NCI-H748 treated with DMSO at 0.1 percent for 48 hours (cell line): ENCODE measurements around the gene TFAP2E.
"Not testable (repeated sequence)": the region's sequence is repeated elsewhere in the genome, so short reads cannot be mapped to it uniquely, and the experiment has no call there.

Experiments
- DNase-seq: peaks from one replicate; lab custom pipeline; 2025; lab: John Stamatoyannopoulos, UW

Gene TFAP2E

DNA sequence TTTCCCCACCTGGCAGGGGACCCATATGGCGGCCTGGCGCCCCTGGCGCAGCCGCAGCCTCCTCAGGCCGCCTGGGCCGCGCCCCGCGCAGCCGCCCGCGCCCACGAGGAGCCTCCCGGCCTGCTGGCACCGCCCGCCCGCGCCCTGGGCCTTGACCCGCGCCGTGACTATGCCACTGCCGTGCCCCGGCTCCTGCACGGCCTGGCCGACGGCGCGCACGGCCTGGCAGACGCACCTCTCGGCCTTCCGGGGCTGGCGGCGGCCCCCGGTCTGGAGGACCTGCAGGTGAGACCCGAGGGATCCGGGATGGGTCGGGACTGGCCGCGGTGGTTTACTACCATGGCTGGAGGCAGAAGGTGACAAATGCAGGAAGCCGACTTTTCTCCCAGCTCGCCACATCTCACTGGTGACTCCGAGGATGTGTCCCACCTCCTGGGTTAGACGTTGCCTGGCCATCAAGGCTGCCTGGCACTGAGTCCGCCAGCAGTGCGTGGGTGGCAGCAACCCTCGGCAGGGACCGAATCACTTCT lies 1.1 kb downstream of the TFAP2E start:
- DNase-seq: no peak

GRCh38 chr1:35574655-35575415 lies 1.7 kb downstream of the TFAP2E start:
- no peak for DNase-seq

DNA sequence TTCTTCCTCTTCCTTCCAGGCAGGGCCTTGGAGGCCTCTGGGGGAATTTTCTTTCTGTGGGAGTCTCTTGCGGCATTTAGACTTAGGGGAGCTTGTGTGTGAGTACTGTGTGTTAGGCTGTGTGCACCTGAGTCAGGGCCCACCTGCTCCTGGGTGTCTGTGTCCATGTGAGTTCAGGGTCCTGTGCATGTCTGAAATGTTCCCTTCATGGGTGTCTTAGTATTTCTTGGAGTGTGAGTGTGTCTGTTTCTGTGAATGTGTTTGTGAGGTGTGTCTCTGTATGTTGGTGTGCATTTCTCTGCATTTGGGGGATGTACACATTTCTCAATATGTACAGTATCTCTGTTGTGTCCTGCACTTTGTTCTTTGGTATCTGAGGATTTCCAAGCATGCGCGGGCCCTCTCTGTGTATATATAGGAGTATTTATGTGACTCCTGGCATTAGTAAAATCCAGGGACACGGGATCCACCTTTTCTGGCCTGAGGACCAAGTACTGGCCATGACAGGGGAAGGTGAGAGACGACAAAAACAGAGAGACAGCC lies 2.4 kb downstream of the TFAP2E start:
- DNase-seq: no peak

DNA sequence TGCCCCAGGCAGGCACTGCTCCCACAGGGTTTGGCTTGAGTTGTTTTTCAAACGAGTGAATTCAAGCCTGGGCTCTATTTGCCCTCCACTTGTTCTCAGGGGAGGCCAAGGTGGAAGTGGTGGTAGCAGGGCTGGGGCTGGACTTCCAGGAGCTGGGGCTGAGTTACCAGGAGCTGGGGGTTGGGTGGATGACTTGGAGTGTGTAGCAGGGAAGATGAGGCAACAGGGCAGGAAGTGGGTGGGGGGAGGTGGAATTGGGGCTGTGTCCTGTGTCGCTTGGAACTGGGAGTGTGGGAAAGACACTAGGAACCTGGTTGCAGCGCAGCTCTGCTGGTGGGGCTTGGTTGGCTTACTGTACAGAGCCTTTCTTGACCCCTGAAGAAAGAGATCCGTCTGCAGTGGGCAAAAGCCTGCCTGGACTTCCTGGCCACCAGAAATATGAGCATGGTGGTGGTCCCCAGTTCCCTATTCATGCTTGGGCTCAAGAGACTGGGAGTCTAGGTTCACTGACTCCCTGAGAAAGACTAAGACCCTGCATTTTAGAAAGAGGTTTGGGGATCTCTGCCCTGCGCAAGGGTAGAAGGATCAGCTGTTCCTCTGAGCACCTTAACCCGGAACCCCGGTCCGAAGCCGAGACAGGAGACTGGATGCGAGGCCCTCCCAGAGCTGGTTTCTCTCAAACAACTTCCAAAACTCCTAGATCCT lies 3.1 kb downstream of the TFAP2E start:
- no peak for DNase-seq

DNA sequence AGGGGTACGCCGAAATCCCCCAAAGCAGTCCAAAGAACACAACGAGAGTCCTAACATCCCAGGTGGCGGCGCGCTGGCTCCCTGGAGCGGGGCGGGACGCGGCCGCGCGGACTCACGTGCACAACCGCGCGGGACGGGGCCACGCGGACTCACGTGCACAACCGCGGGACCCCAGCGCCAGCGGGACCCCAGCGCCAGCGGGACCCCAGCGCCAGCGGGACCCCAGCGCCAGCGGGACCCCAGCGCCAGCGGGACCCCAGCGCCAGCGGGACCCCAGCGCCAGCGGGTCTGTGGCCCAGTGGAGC lies 3.6 kb downstream of the TFAP2E start:
- DNase-seq: not testable (repeated sequence)

- no peak for DNase-seq
These were observed 4.2 kb downstream of the TFAP2E start for GRCh38 chr1:35577071-35577998.

DNA sequence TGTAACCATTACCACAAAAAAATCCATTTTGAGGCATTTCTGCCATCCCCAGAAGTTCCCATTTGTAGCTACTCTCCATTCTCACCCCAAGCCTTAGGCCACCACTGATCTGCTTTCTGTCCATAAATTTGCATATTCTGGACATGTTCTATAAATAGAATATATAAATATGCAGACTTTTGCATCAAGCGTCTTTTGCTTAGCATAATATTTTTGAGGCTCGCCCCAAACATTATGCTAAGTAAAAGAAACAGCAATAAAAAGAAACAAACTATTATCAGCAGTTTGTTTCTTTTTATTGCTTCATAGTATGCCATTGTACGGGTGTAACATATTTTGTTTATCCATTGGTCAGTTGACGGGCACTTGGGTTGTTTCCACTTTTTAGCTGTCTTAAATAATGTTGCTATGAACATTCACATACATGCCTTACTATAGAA lies 7.9 kb downstream of the TFAP2E start:
- no peak for DNase-seq

GRCh38 chr1:35581621-35582020 lies 8.5 kb downstream of the TFAP2E start:
- DNase-seq: not testable (repeated sequence)

DNA sequence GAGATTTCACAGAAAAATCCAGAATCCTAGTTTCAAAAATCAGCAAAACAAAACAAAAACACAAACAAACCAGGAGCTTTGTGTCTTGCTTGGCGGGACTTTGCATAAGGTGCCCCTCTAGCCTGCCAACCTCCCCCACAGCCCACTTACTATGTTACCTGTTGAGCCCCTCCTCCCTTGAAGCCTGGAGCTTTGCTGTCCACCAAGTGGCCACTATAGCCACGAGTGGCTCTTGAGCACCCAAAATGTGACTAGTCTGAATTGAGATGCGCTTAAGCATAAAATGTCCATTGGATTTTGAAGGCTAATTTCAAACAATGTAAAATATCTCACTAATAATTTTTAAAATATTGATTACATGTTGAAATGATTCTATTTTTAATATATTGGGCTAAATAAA lies 12.2 kb downstream of the TFAP2E start:
- DNase-seq: no peak

GRCh38 chr1:35585805-35586204 lies 12.7 kb downstream of the TFAP2E start:
- DNase-seq: not testable (repeated sequence)

- DNase-seq: no peak
These were observed 13.7 kb downstream of the TFAP2E start for GRCh38 chr1:35586808-35587207.

GRCh38 chr1:35587736-35588135 lies 14.6 kb downstream of the TFAP2E start:
- DNase-seq: no peak

DNA sequence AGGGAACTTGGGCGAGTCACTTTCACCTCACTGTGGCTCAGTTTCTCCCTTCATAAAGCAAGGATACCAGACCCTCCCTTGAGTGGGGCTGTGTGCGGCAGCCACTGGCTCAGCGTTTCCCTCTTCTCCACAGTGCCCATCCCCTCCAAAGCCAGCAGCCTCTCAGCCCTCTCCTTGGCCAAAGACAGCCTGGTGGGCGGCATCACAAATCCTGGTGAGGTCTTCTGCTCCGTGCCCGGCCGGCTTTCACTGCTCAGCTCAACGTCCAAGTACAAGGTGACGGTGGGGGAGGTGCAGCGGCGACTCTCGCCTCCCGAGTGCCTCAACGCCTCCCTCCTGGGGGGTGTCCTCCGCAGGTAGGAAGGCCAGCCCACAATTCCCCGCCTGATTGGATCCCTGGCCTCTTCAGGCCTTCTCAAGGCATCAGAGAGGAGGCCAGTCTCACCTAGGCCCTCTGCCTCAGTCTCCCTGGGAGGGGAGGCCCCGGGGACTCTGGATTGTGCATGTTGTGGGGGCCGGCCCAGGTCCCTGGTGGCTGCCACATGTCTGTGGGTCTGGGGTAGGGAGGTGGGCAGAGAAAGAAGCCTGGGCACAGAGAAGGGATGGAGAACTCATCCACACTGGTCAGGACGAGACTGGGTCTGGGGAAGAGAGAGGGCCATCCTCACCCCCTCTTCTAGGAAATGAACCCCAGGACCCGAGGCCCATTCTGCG lies 15.2 kb downstream of the TFAP2E start:
- DNase-seq: no peak

DNA sequence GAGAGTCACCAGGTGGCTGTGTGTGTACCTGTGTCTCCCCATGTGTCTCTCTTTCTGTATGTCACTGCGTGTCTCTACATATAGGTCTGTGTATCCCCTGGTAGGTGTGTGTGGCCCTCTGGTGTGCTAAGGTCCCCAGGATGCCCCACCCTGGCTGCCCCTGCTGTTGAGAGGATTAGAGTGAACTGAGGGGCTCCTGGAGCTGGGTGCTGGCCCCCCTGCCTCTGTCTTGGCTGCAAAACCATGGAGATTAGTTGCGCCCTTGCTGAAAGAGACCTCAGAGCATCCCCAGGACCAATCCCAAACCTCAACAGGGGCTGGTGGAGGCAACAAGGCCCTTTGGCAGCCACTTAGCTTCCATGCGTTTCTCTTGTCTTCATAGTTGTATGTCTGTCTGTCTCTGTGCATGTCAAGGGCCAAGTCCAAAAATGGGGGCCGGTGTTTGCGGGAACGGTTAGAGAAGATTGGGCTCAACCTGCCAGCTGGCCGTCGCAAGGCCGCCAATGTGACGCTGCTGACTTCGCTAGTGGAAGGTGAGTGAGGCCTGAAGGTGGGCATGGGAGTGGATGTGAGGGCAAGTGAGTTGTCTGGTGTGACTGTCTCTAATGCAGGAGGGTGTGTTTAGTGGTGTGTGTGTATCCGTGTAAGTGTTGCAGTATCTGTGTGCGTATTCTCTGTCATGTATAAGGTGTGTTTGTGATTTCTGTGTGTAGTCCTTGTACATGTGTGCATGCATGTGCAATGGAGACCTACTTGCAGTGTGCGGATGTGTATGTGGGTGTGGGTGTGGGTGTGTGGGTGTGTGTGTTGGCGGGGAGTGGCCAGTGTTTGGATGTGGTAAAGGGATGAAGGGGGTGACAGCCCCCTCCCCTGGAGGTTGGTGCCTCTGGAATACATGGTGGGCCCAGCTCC lies 16.7 kb downstream of the TFAP2E start:
- no peak for DNase-seq

- no peak for DNase-seq
These were observed 17.4 kb downstream of the TFAP2E start for GRCh38 chr1:35590476-35591040.

- DNase-seq: no peak
These were observed 18.1 kb downstream of the TFAP2E start for GRCh38 chr1:35591211-35591610.

DNA sequence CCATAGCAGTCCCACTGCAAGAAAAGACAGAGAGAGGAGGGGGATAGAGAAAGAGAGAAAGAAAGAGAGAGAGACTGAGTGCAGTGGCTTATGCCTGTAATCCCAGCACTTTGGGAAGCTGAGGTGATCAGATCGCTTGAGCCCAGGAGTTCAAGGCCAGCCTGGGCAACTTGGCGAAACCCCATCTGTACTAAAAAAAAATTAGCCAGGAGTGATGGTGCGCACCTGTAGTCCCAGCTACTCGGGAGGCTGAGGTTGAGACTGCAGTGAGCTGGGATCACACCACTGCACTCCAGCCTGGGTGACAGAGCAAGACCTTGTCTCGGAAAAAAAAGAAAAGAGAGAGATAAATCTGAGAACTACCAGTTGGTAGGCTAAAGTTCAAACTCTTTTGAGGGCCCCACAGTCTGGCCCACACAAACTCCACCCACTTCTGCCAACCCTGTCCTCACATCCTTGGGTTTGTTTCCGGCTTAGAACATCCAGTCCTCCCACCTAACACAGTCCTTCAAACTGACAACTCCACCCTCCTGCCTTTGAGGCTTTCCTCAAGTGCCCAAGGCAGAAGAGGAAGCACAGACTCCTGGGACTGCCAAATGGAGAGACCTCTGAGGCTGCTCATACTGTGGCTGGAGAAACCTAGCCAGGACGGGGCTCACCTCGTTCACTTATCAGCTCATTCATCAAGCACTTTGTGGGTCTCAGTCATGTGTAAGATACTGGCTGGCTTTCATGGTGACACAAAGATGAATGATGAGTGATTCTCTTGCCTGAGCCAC lies 20.1 kb downstream of the TFAP2E start:
- no peak for DNase-seq

- DNase-seq: no peak
These were observed 21.1 kb downstream of the TFAP2E start for GRCh38 chr1:35594005-35594760.
